ENCODE measurements around the gene ELMO2. TPM values are rescaled to one million over a fixed set of nuclear protein-coding genes. Genes with fewer than 3 reads are reported as not detected.
A peak's percentile ranks its signal among the peaks of the same experiment; 100 is the strongest.

ELMO2 gene
- total RNA-seq, 1 donor from 2014 or later, result 62.4 TPM

GRCh38 chr20:46341074-46342009 lies 65.1 kb downstream of the ELMO2 start:
- Mint-ChIP-seq H3K4me3 (peak overlapping the region; percentile 58), H3K27me3 (ENCODE audit: low read depth) (peaks cover 41% of the 10 kb centered on the region), H3K9me3 (no peaks in the 10 kb centered on the region), H3K27ac (ENCODE audit: unreplicated experiment) (no peak overlapping the region), H3K36me3 (ENCODE audit: low read depth) (no peaks in the 10 kb centered on the region), H3K4me1 (peaks cover 32% of the 10 kb centered on the region)
- DNase-seq (ENCODE audit: low read depth, low spot score), result peak; percentile 53
- no peak for TF ChIP-seq CTCF (conservative IDR thresholded peaks at IDR 0.05)

- no peak for DNase-seq (ENCODE audit: low read depth, low spot score)
- no peak overlapping the region for H3K4me3 Mint-ChIP-seq
- peaks cover 33% of the 10 kb centered on the region for H3K4me1 Mint-ChIP-seq
- TF ChIP-seq CTCF (conservative IDR thresholded peaks at IDR 0.05), result no peak
- no peaks in the 10 kb centered on the region for H3K36me3 Mint-ChIP-seq (ENCODE audit: low read depth)
- H3K9me3 Mint-ChIP-seq, result no peaks in the 10 kb centered on the region
- peaks cover 30% of the 10 kb centered on the region for H3K27me3 Mint-ChIP-seq (ENCODE audit: low read depth)
- no peak overlapping the region for H3K27ac Mint-ChIP-seq (ENCODE audit: unreplicated experiment)
These were observed 67.4 kb downstream of the ELMO2 start for GRCh38 chr20:46339037-46339436.

GRCh38 chr20:46336735-46337134 lies 69.7 kb downstream of the ELMO2 start:
- H3K9me3 Mint-ChIP-seq, result no peaks in the 10 kb centered on the region
- peaks cover 15% of the 10 kb centered on the region for H3K27me3 Mint-ChIP-seq (ENCODE audit: low read depth)
- H3K36me3 Mint-ChIP-seq (ENCODE audit: low read depth), result no peaks in the 10 kb centered on the region
- no peak for DNase-seq (ENCODE audit: low read depth, low spot score)
- no peak overlapping the region for H3K27ac Mint-ChIP-seq (ENCODE audit: unreplicated experiment)
- TF ChIP-seq CTCF (conservative IDR thresholded peaks at IDR 0.05), result no peak
- no peak overlapping the region for H3K4me3 Mint-ChIP-seq
- H3K4me1 Mint-ChIP-seq, result peaks cover 24% of the 10 kb centered on the region

GRCh38 chr20:46334303-46334904 lies 72.0 kb downstream of the ELMO2 start:
- no peak for DNase-seq (ENCODE audit: low read depth, low spot score)
- no peak overlapping the region for H3K27ac Mint-ChIP-seq (ENCODE audit: unreplicated experiment)
- H3K9me3 Mint-ChIP-seq, result no peaks in the 10 kb centered on the region
- TF ChIP-seq CTCF (conservative IDR thresholded peaks at IDR 0.05), result no peak
- peaks cover 6% of the 10 kb centered on the region for H3K27me3 Mint-ChIP-seq (ENCODE audit: low read depth)
- H3K4me1 Mint-ChIP-seq, result peaks cover 14% of the 10 kb centered on the region
- H3K4me3 Mint-ChIP-seq, result no peak overlapping the region
- no peaks in the 10 kb centered on the region for H3K36me3 Mint-ChIP-seq (ENCODE audit: low read depth)

GRCh38 chr20:46333161-46333991 lies 73.0 kb downstream of the ELMO2 start:
- Mint-ChIP-seq H3K9me3 (no peaks in the 10 kb centered on the region), H3K4me3 (no peak overlapping the region), H3K36me3 (ENCODE audit: low read depth) (no peaks in the 10 kb centered on the region), H3K27ac (ENCODE audit: unreplicated experiment) (peak overlapping the region; percentile 12), H3K4me1 (peaks cover 7% of the 10 kb centered on the region), H3K27me3 (ENCODE audit: low read depth) (no peaks in the 10 kb centered on the region)
- no peak for DNase-seq (ENCODE audit: low read depth, low spot score)
- no peak for TF ChIP-seq CTCF (conservative IDR thresholded peaks at IDR 0.05)

Data from neural crest cell (in vitro differentiated cells).